Liver (tissue), 9 donors: Measurements from ENCODE around the gene GBX1. TPM values are rescaled to one million over a fixed set of nuclear protein-coding genes. Genes with fewer than 3 reads are reported as not detected.

ENCODE experiments used
- DNase-seq: peaks from one replicate; pipeline ENCODE4 v3.0.0-alpha.2; 2017; ENCODE audit warnings: low spot score
- H3K27ac ChIP-seq, 2 donors: one replicate each; pipeline ENCODE4 v1.7.0; 2013; ENCODE audit warnings: inconsistent platforms in 2 of 2, low read length in 2 of 2, control low read depth in 1 of 2, low read depth in 1 of 2, mild to moderate bottlenecking in 1 of 2
- H3K27me3 ChIP-seq, 4 donors: one replicate each; pipeline versions ENCODE4 v1.6.1 to v1.7.0; 2013; ENCODE audit warnings: low read length in 3 of 4, inconsistent platforms in 1 of 4, mild to moderate bottlenecking in 1 of 4, moderate library complexity in 1 of 4; ENCODE audit not compliant: control insufficient read depth in 4 of 4, insufficient read depth in 4 of 4
- H3K36me3 ChIP-seq, 4 donors: one replicate each; pipeline versions ENCODE4 v1.6.1 to v1.7.0; 2013; ENCODE audit warnings: low read length in 3 of 4, mild to moderate bottlenecking in 3 of 4, low read depth in 1 of 4, moderate library complexity in 1 of 4; ENCODE audit not compliant: control insufficient read depth in 4 of 4, insufficient read depth in 3 of 4
- H3K4me1 ChIP-seq, 4 donors: one replicate each; pipeline versions ENCODE4 v1.6.1 to v1.7.0; 2013; ENCODE audit warnings: low read length in 3 of 4, mild to moderate bottlenecking in 3 of 4, moderate library complexity in 1 of 4; ENCODE audit not compliant: control insufficient read depth in 4 of 4, insufficient read depth in 4 of 4
- H3K4me3 ChIP-seq, 3 donors: one replicate each; pipeline versions ENCODE4 v1.6.1 to v1.7.0; 2013; ENCODE audit warnings: low read length in 3 of 3, control low read depth in 1 of 3, low read depth in 1 of 3, mild to moderate bottlenecking in 1 of 3
- H3K9ac ChIP-seq, 2 donors: one replicate each; pipeline ENCODE4 v1.7.0; 2013; ENCODE audit warnings: low read length in 2 of 2, mild to moderate bottlenecking in 2 of 2, moderate library complexity in 2 of 2, control low read depth in 1 of 2, low read depth in 1 of 2
- H3K9me3 ChIP-seq, 4 donors: one replicate each; pipeline versions ENCODE4 v1.6.1 to v1.7.0; 2013; ENCODE audit warnings: low read length in 3 of 4; ENCODE audit not compliant: control insufficient read depth in 4 of 4
- ATF3 ChIP-seq: IDR thresholded peaks from 2 replicates; pipeline ENCODE4 v1.6.1; 2016; ENCODE audit warnings: antibody characterized with exemption
- CTCF ChIP-seq: fragments of 150-350 bp; IDR thresholded peaks from 2 replicates; pipeline ENCODE4 v1.5.1; 2017; ENCODE audit warnings: improper control_type of control experiment, low read depth, low read length; ENCODE audit not compliant: missing input control
- EGR1 ChIP-seq, 2 donors: IDR thresholded peaks; 2 replicates each; pipeline ENCODE4 v1.6.1; 2016 to 2018; ENCODE audit warnings: antibody characterized with exemption in 2 of 2, low read depth in 2 of 2
- FOXA1 ChIP-seq: IDR thresholded peaks from 2 replicates; pipeline ENCODE4 v1.6.1; 2016; ENCODE audit warnings: antibody characterized with exemption
- FOXA2 ChIP-seq: IDR thresholded peaks from 2 replicates; pipeline ENCODE4 v1.6.1; 2016; ENCODE audit warnings: antibody characterized with exemption
- GABPA ChIP-seq, 2 donors: IDR thresholded peaks in 1 of 2; conservative IDR thresholded peaks in 1 of 2; 2 replicates each; pipeline ENCODE4 v1.6.1; 2016; ENCODE audit warnings: antibody characterized with exemption in 2 of 2, mild to moderate bottlenecking in 1 of 2, moderate library complexity in 1 of 2
- HNF4A ChIP-seq, 2 donors: conservative IDR thresholded peaks; 2 replicates each; pipeline ENCODE4 v1.6.1; 2016; ENCODE audit warnings: antibody characterized with exemption in 2 of 2, mild to moderate bottlenecking in 2 of 2
- HNF4G ChIP-seq: IDR thresholded peaks from 2 replicates; pipeline ENCODE4 v1.6.1; 2016; ENCODE audit warnings: antibody characterized with exemption
- JUND ChIP-seq, 2 donors: IDR thresholded peaks; 2 replicates each; pipeline ENCODE4 v1.6.1; 2016; ENCODE audit warnings: antibody characterized with exemption in 2 of 2
- MAX ChIP-seq: IDR thresholded peaks from 2 replicates; pipeline ENCODE4 v1.6.1; 2016; ENCODE audit warnings: antibody characterized with exemption
- NR2F2 ChIP-seq: IDR thresholded peaks from 2 replicates; pipeline ENCODE4 v1.6.1; 2016; ENCODE audit warnings: antibody characterized with exemption
- RAD21 ChIP-seq, 2 donors: IDR thresholded peaks; 2 replicates each; pipeline ENCODE4 v1.6.1; 2016; ENCODE audit warnings: antibody characterized with exemption in 2 of 2, mild to moderate bottlenecking in 2 of 2
- REST ChIP-seq: IDR thresholded peaks from 2 replicates; pipeline ENCODE4 v1.6.1; 2016; ENCODE audit warnings: antibody characterized with exemption, mild to moderate bottlenecking
- RXRA ChIP-seq, 2 donors: IDR thresholded peaks; 2 replicates each; pipeline ENCODE4 v1.6.1; 2017 to 2018; ENCODE audit warnings: antibody characterized with exemption in 2 of 2, mild to moderate bottlenecking in 1 of 2
- SP1 ChIP-seq: IDR thresholded peaks from 2 replicates; pipeline ENCODE4 v1.6.1; 2018; ENCODE audit warnings: antibody characterized with exemption, mild to moderate bottlenecking
- TAF1 ChIP-seq: conservative IDR thresholded peaks from 2 replicates; pipeline ENCODE4 v1.6.1; 2016; ENCODE audit warnings: antibody characterized with exemption, mild to moderate bottlenecking
- YY1 ChIP-seq: IDR thresholded peaks from 2 replicates; pipeline ENCODE4 v1.6.1; 2016; ENCODE audit warnings: antibody characterized with exemption, mild to moderate bottlenecking
- WGBS: extraction: QIAGEN DNeasy Blood & Tissue Kit; methylation state at CpG from one replicate; pipeline ENCODE4 v1.1.7; 2013; 5-methylcytosine and 5-hydroxymethylcytosine counted together
- polyA plus RNA-seq, 2 donors: library from polyadenylated mRNA; stranded (reverse) in 1 of 2; unstranded in 1 of 2; fragments of 200-250 nt in 1 of 2; fragments of >200 nt in 1 of 2; fragmentation: Nextera tagmentation in 1 of 2; extraction: Ambion mirVana in 1 of 2; gene quantifications; one replicate each; pipeline versions ENCODE4 v1.2.1 to v1.2.3, GENCODE V29; 2013 to 2015
- total RNA-seq, 2 donors: library from RNA; depleted of rRNA; stranded (reverse); fragments of >200 nt; gene quantifications; one replicate each; pipeline ENCODE4 v1.2.3, GENCODE V29; 2014
- TF ChIP-seq, protein P1 (sequence below): IDR thresholded peaks from 2 replicates; pipeline ENCODE4 v1.6.1; 2016; ENCODE audit warnings: antibody characterized with exemption
- donor health status: healthy.
- donor health status: healthy.
- donor health status: healthy.
- donor health status: healthy.
- donor health status: healthy.

GBX1 gene
- total and polyA plus RNA-seq, 4 donors = not detected

GRCh38 chr7:151138153-151138851, 29.2 kb downstream of the GBX1 start:
- Histone ChIP-seq H3K9me3 (no peaks in the 10 kb centered on the region), H3K9ac (no peak overlapping the region), H3K4me1 (no peaks in the 10 kb centered on the region), H3K27me3 (no peaks in the 10 kb centered on the region), H3K27ac (no peak overlapping the region), H3K36me3 (peaks cover 24 to 75% (median 32%) of the 10 kb centered on the region in 4 donors), H3K4me3 (no peak overlapping the region)
- no peak for DNase-seq
- TF ChIP-seq HNF4A (conservative IDR thresholded peaks at IDR 0.05) (no peak), ATF3 (no peak)
- 95% methylated on average over 30 of the region's 30 CpGs for WGBS

- Histone ChIP-seq H3K27me3 (no peaks in the 10 kb centered on the region), H3K4me1 (no peaks in the 10 kb centered on the region), H3K27ac (no peak overlapping the region), H3K4me3 (no peak overlapping the region), H3K9me3 (no peaks in the 10 kb centered on the region), H3K36me3 (peaks cover 24 to 74% (median 31%) of the 10 kb centered on the region in 4 donors), H3K9ac (no peak overlapping the region)
- no peak for DNase-seq
- WGBS = 94% methylated on average over 11 of the region's 11 CpGs
- TF ChIP-seq FOXA2 (no peak), HNF4A (conservative IDR thresholded peaks at IDR 0.05) (no peak), REST (no peak), GABPA (IDR thresholded peaks at IDR 0.05 in 1 of 2, conservative IDR thresholded peaks at IDR 0.05 in 1 of 2) (no peak), TAF1 (no peak), JUND (IDR thresholded peaks at IDR 0.05) (no peak), ATF3 (no peak), MAX (no peak), HNF4G (no peak), YY1 (no peak), RAD21 (IDR thresholded peaks at IDR 0.05) (no peak), RXRA (IDR thresholded peaks at IDR 0.05) (no peak), SP1 (no peak), FOXA1 (no peak), CTCF (no peak), NR2F2 (no peak), EGR1 (IDR thresholded peaks at IDR 0.05; ENCODE audit: low read depth in 2 of 2) (no peak)
- TF ChIP-seq, protein P1, sequence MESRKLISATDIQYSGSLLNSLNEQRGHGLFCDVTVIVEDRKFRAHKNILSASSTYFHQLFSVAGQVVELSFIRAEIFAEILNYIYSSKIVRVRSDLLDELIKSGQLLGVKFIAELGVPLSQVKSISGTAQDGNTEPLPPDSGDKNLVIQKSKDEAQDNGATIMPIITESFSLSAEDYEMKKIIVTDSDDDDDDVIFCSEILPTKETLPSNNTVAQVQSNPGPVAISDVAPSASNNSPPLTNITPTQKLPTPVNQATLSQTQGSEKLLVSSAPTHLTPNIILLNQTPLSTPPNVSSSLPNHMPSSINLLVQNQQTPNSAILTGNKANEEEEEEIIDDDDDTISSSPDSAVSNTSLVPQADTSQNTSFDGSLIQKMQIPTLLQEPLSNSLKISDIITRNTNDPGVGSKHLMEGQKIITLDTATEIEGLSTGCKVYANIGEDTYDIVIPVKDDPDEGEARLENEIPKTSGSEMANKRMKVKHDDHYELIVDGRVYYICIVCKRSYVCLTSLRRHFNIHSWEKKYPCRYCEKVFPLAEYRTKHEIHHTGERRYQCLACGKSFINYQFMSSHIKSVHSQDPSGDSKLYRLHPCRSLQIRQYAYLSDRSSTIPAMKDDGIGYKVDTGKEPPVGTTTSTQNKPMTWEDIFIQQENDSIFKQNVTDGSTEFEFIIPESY = no peak
Measured at GRCh38 chr7:151137791-151138152, 29.7 kb downstream of the GBX1 start.
